K562 (cell line): ENCODE measurements around the gene CRKL. TPM values are rescaled to one million over a fixed set of nuclear protein-coding genes. Genes with fewer than 3 reads are reported as not detected.
A peak's percentile ranks its signal among the peaks of the same experiment; 100 is the strongest.

ENCODE experiments used
- HNRNPLL ChIP-seq: fragments of 200-400 bp; formaldehyde crosslinking; IDR thresholded peaks from 2 replicates; pipeline ENCODE4 v1.6.1; 2017; ENCODE audit warnings: low read length, low read depth, mild to moderate bottlenecking; ENCODE audit not compliant: poor library complexity, severe bottlenecking
- MTF1 ChIP-seq: fragments of 250-450 bp; sonication (Bioruptor Pico); IDR thresholded peaks from 2 replicates; pipeline ENCODE4 v1.9.0; 2021; ENCODE audit warnings: moderate library complexity, mild to moderate bottlenecking, inconsistent platforms, borderline replicate concordance
- REST ChIP-seq, 2 experiments: fragments of 450-650 bp; formaldehyde crosslinking in 1 of 2; IDR thresholded peaks; 2 replicates each; pipeline versions ENCODE4 v1.4.0 to v1.6.1; 2014 to 2020; ENCODE audit warnings: mild to moderate bottlenecking in 2 of 2, borderline replicate concordance in 1 of 2, low read depth in 1 of 2
- SETDB1 ChIP-seq: IDR thresholded peaks from one replicate; pipeline ENCODE4 v1.6.1; 2012; ENCODE audit warnings: low read length, control low read depth, inconsistent platforms
- SRF ChIP-seq, 2 experiments: fragments of 250-450, 450-650 bp in 1 of 2; sonication (Bioruptor Pico) in 1 of 2; sonication (generic) in 1 of 2; formaldehyde crosslinking; IDR thresholded peaks; 2 replicates each; pipeline versions ENCODE4 v1.5.0 to v1.5.1; 2020 to 2022; ENCODE audit warnings: mild to moderate bottlenecking in 1 of 2, missing genetic modification reagents in 1 of 2
- YY1 ChIP-seq, 3 experiments: IDR thresholded peaks; 2 replicates each; pipeline ENCODE4 v1.6.1; 2011; ENCODE audit warnings: low read length in 2 of 3, mild to moderate bottlenecking in 2 of 3, moderate library complexity in 2 of 3, borderline replicate concordance in 1 of 3, control low read depth in 1 of 3, low read depth in 1 of 3; ENCODE audit not compliant: insufficient read depth in 3 of 3, insufficient replicate concordance in 2 of 3, control insufficient read depth in 1 of 3, insufficient read length in 1 of 3; ENCODE audit errors: extremely low read depth in 1 of 3
- polyA plus RNA-seq, 8 experiments: library from polyadenylated mRNA; depleted of rRNA in 4 of 8; stranded (reverse) in 5 of 8; unstranded in 3 of 8; fragments of >200 nt; fragmentation: Nextera tagmentation in 2 of 8; fragmentation: Illumina TruSeq in 1 of 8; extraction: Ambion mirVana in 2 of 8; extraction: Trizol in 1 of 8; gene quantifications; 2 replicates each; pipeline versions ENCODE4 v1.2.1 to v1.2.3, GENCODE V29; 2011 to 2014; ENCODE audit warnings: inconsistent platforms in 1 of 8, missing spikeins in 1 of 8
- total RNA-seq, 7 experiments: library from RNA; depleted of rRNA in 6 of 7; stranded (reverse); fragments of >200 nt in 6 of 7; fragmentation: Illumina TruSeq in 2 of 7; extraction: Trizol in 2 of 7; gene quantifications; 2 replicates each; pipeline versions ENCODE4 v1.2.1 to v1.2.3, GENCODE V29; 2011 to 2021; ENCODE audit warnings: low replicate concordance in 1 of 7
- TF ChIP-seq, protein P1 (sequence below): fragments of 250-450 bp; sonication (Bioruptor Pico); IDR thresholded peaks from 2 replicates; pipeline ENCODE4 v1.4.0; 2020; ENCODE audit warnings: mild to moderate bottlenecking, moderate library complexity

Gene CRKL
- total and polyA plus RNA-seq, 9 of the 15 experiments (the other 6 are each of a cell fraction or from before 2014, with no cell fraction given): 100 to 263 (median 124) TPM

- 0 out of 4 replicates have a peak, but pooled peaks of 1 of the 2 experiments have one; percentile 7 for TF ChIP-seq SRF (CRISPR knock-in tag; IDR thresholded peaks at IDR 0.05)
- TF ChIP-seq, protein P1, sequence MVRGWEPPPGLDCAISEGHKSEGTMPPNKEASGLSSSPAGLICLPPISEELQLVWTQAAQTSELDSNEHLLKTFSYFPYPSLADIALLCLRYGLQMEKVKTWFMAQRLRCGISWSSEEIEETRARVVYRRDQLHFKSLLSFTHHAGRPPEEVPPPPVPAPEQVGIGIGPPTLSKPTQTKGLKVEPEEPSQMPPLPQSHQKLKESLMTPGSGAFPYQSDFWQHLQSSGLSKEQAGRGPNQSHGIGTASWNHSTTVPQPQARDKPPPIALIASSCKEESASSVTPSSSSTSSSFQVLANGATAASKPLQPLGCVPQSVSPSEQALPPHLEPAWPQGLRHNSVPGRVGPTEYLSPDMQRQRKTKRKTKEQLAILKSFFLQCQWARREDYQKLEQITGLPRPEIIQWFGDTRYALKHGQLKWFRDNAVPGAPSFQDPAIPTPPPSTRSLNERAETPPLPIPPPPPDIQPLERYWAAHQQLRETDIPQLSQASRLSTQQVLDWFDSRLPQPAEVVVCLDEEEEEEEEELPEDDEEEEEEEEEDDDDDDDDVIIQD (CRISPR knock-in tag): no peak
- TF ChIP-seq MTF1 (CRISPR knock-in tag): no peak
- TF ChIP-seq REST (IDR thresholded peaks at IDR 0.05; ENCODE audit: borderline replicate concordance): no peak
- 0 out of 2 replicates have a peak, but pooled peaks have one; percentile 14 for TF ChIP-seq REST (CRISPR knock-in tag; IDR thresholded peaks at IDR 0.05; ENCODE audit: low read depth)
- no peak for TF ChIP-seq YY1 (IDR thresholded peaks at IDR 0.05; ENCODE audit: borderline replicate concordance in 1 of 3, control insufficient read depth in 1 of 3, extremely low read depth in 1 of 3, insufficient read depth in 3 of 3, insufficient read length in 1 of 3, insufficient replicate concordance in 2 of 3, low read depth in 1 of 3, low read length in 2 of 3)
- peak; percentile 47 for TF ChIP-seq SETDB1
- TF ChIP-seq HNRNPLL: peak; percentile 10
Observed at GRCh38 chr22:20979940-20980453, 62.8 kb downstream of the CRKL start (continued).
